SK-N-DZ (cell line): Measurements from ENCODE around the gene ESPL1. TPM values are rescaled to one million over a fixed set of nuclear protein-coding genes. Genes with fewer than 3 reads are reported as not detected.

ENCODE experiments used
- DNase-seq: peaks from one replicate; pipeline ENCODE4 v3.0.0-alpha.2; 2015; ENCODE audit warnings: low spot score
- polyA plus RNA-seq, 2 experiments: library from polyadenylated mRNA; depleted of rRNA; stranded (reverse); fragments of >200 nt; gene quantifications; 2 replicates each; pipeline ENCODE4 v1.2.3, GENCODE V29; 2014

Gene ESPL1
- polyA plus RNA-seq (2014; cell fraction: cytosol; rRNA removed), result 60.0 and 67.0 TPM in 2 replicates
- 114 and 155 TPM in 2 replicates for polyA plus RNA-seq (2014; cell fraction: nucleus; rRNA removed)

- peak; percentile 81 for DNase-seq
Observed at GRCh38 chr12:53267999-53268629, at the start of gene ESPL1. Gene ESPL1, plus strand, starts transcription at chr12:53268299. Its CDS starts 468 bp downstream, at chr12:53268767.

GRCh38 chr12:53218551-53219291 lies 49.4 kb upstream of the ESPL1 start:
- no peak for DNase-seq

DNA sequence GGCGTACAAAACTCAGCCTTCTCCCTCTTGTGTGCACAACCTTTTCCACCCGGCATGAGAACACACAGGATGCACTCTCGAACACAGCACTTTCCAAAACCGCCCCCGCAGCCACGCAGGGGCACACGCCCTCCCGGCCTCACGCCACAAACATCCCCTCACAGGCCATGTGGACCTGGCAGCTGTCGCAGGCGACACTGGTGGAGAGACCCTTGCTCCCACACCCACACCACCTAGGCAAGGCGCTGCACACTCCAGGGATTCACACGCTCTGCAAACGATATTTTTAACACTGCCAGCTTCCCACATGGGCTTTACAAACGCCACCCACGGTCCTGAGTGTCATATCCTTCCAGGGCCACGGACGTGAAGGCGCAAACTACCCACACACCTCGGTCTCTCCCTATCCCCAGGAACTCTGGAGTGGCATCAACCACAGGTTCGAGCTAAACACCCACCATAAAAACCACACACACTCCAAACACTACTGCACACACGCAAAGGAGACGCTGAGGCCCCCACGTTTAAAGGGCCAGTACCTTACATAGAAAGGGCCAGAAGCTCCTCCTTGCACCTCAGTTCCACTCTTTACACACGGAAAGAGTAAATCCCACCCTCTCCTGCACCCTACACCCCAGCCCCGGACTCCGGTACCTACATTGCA lies 48.7 kb upstream of the ESPL1 start:
- no peak for DNase-seq

- DNase-seq, result no peak
Observed at GRCh38 chr12:53219956-53220693, 48.0 kb upstream of the ESPL1 start.

GRCh38 chr12:53220694-53221202 lies 47.4 kb upstream of the ESPL1 start:
- DNase-seq, result peak; percentile 82

- peak; percentile 33 for DNase-seq
Observed at GRCh38 chr12:53221203-53222080, 46.7 kb upstream of the ESPL1 start.

GRCh38 chr12:53222170-53222721 lies 45.9 kb upstream of the ESPL1 start:
- no peak for DNase-seq

DNA sequence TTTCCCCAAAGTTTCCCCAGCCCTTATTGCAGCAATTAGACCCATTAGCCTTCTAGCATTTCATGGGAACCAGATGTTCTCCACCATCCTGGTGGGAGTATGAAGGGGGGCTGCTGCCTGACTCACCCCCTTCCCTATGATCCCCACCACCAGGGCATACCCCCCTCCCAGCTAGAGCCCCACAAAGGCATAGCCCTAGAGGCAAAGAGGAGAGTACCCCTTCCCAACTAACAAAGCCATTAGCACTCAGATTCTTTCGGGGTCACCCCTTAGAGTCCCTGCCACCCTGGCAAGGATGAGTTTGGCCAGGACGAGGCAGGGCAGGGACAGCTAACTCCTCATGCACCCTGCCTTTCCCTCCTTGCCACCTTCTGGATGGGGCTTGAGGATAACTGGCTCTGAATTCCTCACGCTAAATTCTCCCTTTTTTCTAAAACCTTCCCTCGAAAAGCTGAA lies 45.3 kb upstream of the ESPL1 start:
- DNase-seq, result no peak

DNA sequence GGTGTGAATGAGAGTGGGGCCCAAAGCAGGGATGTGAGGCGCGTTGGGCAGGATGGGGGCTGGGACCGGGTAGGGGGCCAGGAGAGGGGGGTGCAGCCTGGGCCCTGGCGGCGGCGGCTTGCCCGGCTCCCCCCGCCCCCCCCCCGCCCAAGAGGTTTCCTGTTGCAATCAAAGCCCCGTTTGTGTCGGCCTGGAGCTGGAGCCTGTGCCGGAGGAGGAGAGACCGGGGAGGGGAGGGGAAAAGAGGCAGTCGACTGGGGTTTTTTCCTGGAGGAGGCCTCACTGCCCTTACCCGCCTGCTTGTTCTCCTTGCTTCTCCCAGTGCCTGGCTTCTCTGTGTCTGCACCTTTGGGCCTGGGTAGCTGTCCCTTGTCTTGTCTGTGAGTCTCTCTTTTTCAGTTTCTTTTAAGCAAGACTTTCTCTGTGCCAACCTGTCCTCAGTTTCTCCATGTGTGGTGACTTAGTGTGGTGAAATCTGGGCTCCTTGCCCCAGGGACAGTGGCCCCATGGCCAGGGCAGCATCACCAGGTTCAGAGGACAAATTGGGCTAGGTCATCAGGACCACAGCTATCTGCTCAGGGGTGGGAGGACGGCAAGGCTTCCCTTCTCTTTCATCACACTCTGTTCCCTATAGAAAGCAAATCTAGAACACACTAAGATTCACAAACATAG lies 44.6 kb upstream of the ESPL1 start:
- no peak for DNase-seq

GRCh38 chr12:53224061-53224896 lies 43.8 kb upstream of the ESPL1 start:
- DNase-seq, result peak; percentile 60

DNA sequence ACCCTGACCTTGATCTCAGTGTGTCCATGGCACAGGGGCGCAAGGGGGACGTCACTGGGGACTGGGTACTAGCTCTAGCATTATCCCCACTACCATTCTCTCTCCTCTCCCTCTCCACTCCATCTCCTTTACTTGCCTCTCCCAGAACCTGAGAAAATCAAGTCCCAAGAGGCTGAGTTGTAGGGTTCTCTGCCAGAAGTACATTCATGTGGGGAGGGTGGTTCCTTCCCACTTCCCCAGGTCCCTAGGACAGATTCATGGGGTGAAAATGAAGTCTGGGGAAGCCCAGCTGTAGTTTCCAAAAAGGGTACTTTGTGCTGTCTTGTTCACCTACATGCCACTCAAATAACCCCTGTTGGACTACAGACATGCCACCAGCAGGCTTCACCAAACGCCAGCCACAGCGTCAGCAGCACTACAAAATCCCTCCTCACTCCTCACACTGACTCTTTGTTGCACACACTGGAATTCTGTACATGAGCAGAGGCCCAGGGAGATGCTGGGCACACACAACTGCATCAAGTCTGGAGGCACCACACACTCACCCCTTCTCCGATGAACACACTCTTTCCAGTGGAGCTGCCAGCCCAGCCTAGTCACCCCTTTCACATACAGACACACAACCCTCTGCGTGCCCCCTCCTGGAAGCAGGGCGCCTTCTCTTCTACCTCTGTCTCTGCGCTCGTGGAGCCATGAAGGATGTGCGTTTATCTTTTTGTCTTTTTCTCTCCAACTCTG lies 43.0 kb upstream of the ESPL1 start:
- DNase-seq, result no peak

GRCh38 chr12:53225635-53226424 lies 42.3 kb upstream of the ESPL1 start:
- no peak for DNase-seq

DNA sequence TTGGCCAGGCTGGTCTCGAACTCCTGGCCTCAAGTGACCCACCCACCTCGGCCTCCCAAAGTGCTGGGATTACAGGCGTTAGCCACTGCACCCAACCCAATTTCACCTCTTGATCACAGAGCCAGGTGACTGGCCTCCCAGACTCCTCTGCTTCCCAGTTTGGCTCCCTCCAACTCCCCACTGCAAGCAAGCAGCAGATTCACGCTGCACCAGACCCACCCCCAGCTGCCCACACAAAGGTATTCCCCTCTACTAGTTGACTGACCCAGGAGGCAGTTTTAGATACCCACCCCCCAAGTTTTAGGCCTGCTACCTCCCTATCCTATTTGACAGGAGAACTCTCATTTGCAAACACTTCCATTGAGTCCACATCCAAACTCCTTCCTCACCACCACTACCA lies 41.3 kb upstream of the ESPL1 start:
- no peak for DNase-seq

DNA sequence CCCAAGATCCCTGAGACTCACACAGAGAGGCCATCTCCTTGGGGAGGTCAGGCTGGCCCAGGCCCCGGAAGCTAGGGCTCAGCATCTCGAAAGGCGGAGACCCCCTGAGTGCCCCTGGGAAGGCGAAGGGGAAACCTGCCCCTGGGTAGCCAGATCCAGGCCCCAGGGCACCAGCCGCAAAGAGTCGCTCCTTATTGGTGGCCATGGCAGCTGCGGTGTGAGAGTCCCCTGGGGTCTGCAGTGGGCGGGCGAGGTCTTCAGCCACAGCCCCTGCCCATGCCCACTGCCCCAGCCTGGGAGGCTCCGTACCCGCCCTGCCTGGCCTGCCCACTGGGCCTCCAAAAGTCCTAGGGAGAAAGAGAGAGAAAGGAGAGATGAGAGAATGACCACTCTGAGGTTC lies 40.8 kb upstream of the ESPL1 start:
- DNase-seq, result no peak

DNA sequence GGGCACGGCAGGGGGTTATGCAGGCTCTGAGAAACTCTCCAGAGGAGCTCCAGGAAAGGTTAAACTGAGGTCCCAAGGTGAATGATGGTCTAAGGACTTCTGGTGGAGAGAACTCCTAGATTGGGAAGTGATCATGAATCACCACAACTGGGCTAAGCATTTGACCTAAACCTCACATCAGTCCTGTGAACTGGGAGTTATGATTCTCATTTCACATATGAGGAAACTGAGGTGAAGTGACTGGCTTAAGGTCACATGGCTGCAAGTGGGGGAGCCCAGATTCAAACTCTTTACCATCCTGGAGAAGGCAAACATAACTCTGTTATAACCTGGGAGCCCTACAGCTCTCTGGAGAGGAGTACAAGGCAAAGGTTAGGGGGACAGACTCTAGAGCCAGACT lies 40.3 kb upstream of the ESPL1 start:
- DNase-seq, result no peak

DNA sequence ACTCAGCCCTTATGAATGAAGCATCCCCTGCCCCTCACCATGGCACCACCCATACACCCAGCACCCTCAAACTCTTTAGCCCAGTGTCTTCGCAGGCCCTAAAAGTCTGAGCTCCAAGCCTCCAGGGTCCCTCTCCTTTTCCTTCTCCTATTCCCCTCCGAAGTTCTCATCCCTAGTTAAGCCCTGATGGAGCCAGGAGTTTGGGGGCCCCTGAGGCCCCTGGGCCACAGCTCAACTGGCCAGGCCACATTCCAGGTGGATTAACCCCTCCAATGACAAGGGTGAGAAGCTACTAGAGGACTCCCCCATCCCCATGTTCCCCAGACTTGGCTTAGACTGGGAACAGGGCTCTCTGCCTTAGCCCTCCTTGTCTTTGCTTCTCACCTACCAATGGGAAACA lies 38.6 kb upstream of the ESPL1 start:
- no peak for DNase-seq
